SK-N-SH (cell line): ENCODE data around the gene CTXND1. TPM values are rescaled to one million over a fixed set of nuclear protein-coding genes. Genes with fewer than 3 reads are reported as not detected.

Source experiments
- CTCF ChIA-PET: fragments of 300-600, 350-600 bp; formaldehyde crosslinking; extraction: SDS; loops from one replicate; lab custom pipeline; 2021; lab: Yijun Ruan, JAX
- POLR2A ChIA-PET: fragments of 350-600 bp; sonication (Branson Sonifier 250); formaldehyde crosslinking; extraction: SDS; loops from one replicate; lab custom pipeline; 2020; ENCODE audit warnings: antibody characterized with exemption, inconsistent platforms; lab: Yijun Ruan, JAX
- DNase-seq: peaks from one replicate; pipeline ENCODE4 v3.0.0; 2012
- H2AFZ ChIP-seq: fragments of 200-600 bp; sonication (generic); 2 replicates; pipeline ENCODE4 v1.8.1; 2016; ENCODE audit warnings: antibody characterized with exemption, mild to moderate bottlenecking, low read depth
- H3F3A ChIP-seq: fragments of 200-600 bp; sonication (generic); replicated peaks from 2 replicates; pipeline ENCODE3; 2016; ENCODE audit warnings: antibody characterized with exemption, mild to moderate bottlenecking; ENCODE audit not compliant: insufficient read depth
- H3K27ac ChIP-seq, 2 experiments: fragments of 200-500 bp in 1 of 2; fragments of 200-600 bp in 1 of 2; sonication (Bioruptor generic) in 1 of 2; sonication (generic), shearing (Covaris generic) in 1 of 2; 2 replicates each; pipeline versions ENCODE4 v1.5.1 to v1.6.1; 2014 to 2016; ENCODE audit warnings: low read depth in 2 of 2, inconsistent platforms in 1 of 2, low read length in 1 of 2, mild to moderate bottlenecking in 1 of 2, mixed read lengths in 1 of 2
- H3K27me3 ChIP-seq: fragments of 200-600 bp; sonication (generic), shearing (Covaris generic); 2 replicates; pipeline ENCODE4 v1.6.1; 2016; ENCODE audit warnings: mixed run types; ENCODE audit not compliant: insufficient read depth
- H3K36me3 ChIP-seq, 2 experiments: fragments of 200-500 bp in 1 of 2; fragments of 200-600 bp in 1 of 2; sonication (Bioruptor generic) in 1 of 2; sonication (generic) in 1 of 2; replicated peaks in 1 of 2; 2 replicates each; pipeline versions ENCODE3 to v1.5.1; 2014 to 2016; ENCODE audit warnings: low read length in 1 of 2, mild to moderate bottlenecking in 1 of 2; ENCODE audit not compliant: insufficient read depth in 2 of 2, control insufficient read depth in 1 of 2
- H3K4me1 ChIP-seq, 2 experiments: fragments of 200-500 bp in 1 of 2; fragments of 200-600 bp in 1 of 2; sonication (Bioruptor generic) in 1 of 2; sonication (generic), shearing (Covaris generic) in 1 of 2; 2 replicates each; pipeline versions ENCODE4 v1.5.1 to v1.6.1; 2014 to 2016; ENCODE audit warnings: low read depth in 1 of 2, low read length in 1 of 2, mixed run types in 1 of 2; ENCODE audit not compliant: insufficient read depth in 2 of 2, control insufficient read depth in 1 of 2
- H3K4me2 ChIP-seq: fragments of 200-600 bp; sonication (generic), shearing (Covaris generic); 2 replicates; pipeline ENCODE4 v1.6.1; 2017; ENCODE audit warnings: mixed run types
- H3K4me3 ChIP-seq, 2 experiments: fragments of 200-500 bp in 1 of 2; fragments of 200-600 bp in 1 of 2; sonication (Bioruptor generic) in 1 of 2; sonication (generic), shearing (Covaris generic) in 1 of 2; 2 replicates each; pipeline versions ENCODE4 v1.5.1 to v1.8.1; 2014 to 2016; ENCODE audit warnings: low read depth in 2 of 2, inconsistent platforms in 1 of 2, low read length in 1 of 2, mild to moderate bottlenecking in 1 of 2, mixed read lengths in 1 of 2, moderate library complexity in 1 of 2
- H3K79me2 ChIP-seq: fragments of 200-600 bp; sonication (generic); 2 replicates; pipeline ENCODE4 v1.8.1; 2017; ENCODE audit warnings: mild to moderate bottlenecking; ENCODE audit not compliant: insufficient read depth
- H3K9ac ChIP-seq: fragments of 200-600 bp; sonication (generic); 2 replicates; pipeline ENCODE4 v1.6.1; 2017; ENCODE audit warnings: mixed run types
- H3K9me2 ChIP-seq: fragments of 200-600 bp; sonication (generic); 2 replicates; pipeline ENCODE4 v1.6.1; 2017; ENCODE audit warnings: mixed run types
- H3K9me3 ChIP-seq: fragments of 200-600 bp; sonication (generic); 2 replicates; pipeline ENCODE4 v1.6.1; 2017; ENCODE audit warnings: mixed run types, mild to moderate bottlenecking, moderate library complexity
- H4K20me1 ChIP-seq: fragments of 200-600 bp; sonication (generic); 2 replicates; pipeline ENCODE4 v1.6.1; 2017; ENCODE audit warnings: mild to moderate bottlenecking, mixed run types; ENCODE audit not compliant: insufficient read depth
- CTCF ChIP-seq: fragments of 200-600 bp; sonication (generic); IDR thresholded peaks from 2 replicates; pipeline ENCODE4 v1.6.1; 2017; ENCODE audit warnings: antibody characterized with exemption, mild to moderate bottlenecking, moderate library complexity
- FOXJ3 ChIP-seq: sonication (generic); formaldehyde crosslinking; IDR thresholded peaks from 2 replicates; pipeline ENCODE4 v1.5.1; 2020; ENCODE audit warnings: mild to moderate bottlenecking, missing genetic modification reagents
- GABPA ChIP-seq: IDR thresholded peaks from 2 replicates; pipeline ENCODE4 v1.4.0; 2012; ENCODE audit warnings: low read depth, mild to moderate bottlenecking
- GATA2 ChIP-seq: sonication (generic); formaldehyde crosslinking; IDR thresholded peaks from 2 replicates; pipeline ENCODE4 v1.5.0; 2020; ENCODE audit warnings: mild to moderate bottlenecking, missing genetic modification reagents
- MAX ChIP-seq: IDR thresholded peaks from 2 replicates; pipeline ENCODE4 v1.4.0; 2012; ENCODE audit warnings: low read depth
- PBX3 ChIP-seq: IDR thresholded peaks from 2 replicates; pipeline ENCODE4; 2012
- POLR2AphosphoS5 ChIP-seq: IDR thresholded peaks from 2 replicates; pipeline ENCODE4 v1.6.1; 2012; ENCODE audit warnings: low read depth, low read length
- RAD21 ChIP-seq: IDR thresholded peaks from 2 replicates; pipeline ENCODE4 v1.6.1; 2012; ENCODE audit warnings: mild to moderate bottlenecking, low read length
- WGBS: methylation state at CpG from one replicate; pipeline ENCODE4 v1.1.6; 2017; ENCODE audit warnings: low lambda C conversion rate; 5-methylcytosine and 5-hydroxymethylcytosine counted together
- polyA plus RNA-seq, 3 experiments: library from polyadenylated mRNA; depleted of rRNA; stranded (reverse); fragments of >200 nt; gene quantifications; 2 replicates each; pipeline ENCODE4 v1.2.3, GENCODE V29; 2012

The CTXND1 gene
- polyA plus RNA-seq, 1 of the 3 experiments (the other 2 are of a cell fraction) = not detected

GRCh38 chr15:80183886-80184285, 68.1 kb downstream of the CTXND1 start:
- Histone ChIP-seq H3F3A (peaks cover 1% of the 10 kb centered on the region), H2AFZ (no peak overlapping the region), H3K9me3 (no peaks in the 10 kb centered on the region), H3K27me3 (no peaks in the 10 kb centered on the region), H3K4me2 (no peak overlapping the region), H3K4me3 (no peak overlapping the region), H3K36me3 (peaks cover 18 to 56% of the 10 kb centered on the region in 2 experiments), H3K27ac (no peak overlapping the region), H3K9ac (no peak overlapping the region), H3K4me1 (peaks cover 0 to 6% of the 10 kb centered on the region in 2 experiments; a peak in 1 of 4 replicates), H3K79me2 (no peaks in the 10 kb centered on the region), H4K20me1 (no peaks in the 10 kb centered on the region), H3K9me2 (no peaks in the 10 kb centered on the region)
- peak; percentile 35 for DNase-seq
- no peak for TF ChIP-seq GATA2
- peak; percentile 27; the same call in 1 of the 2 replicates for TF ChIP-seq CTCF
- WGBS = 90% methylated on average over 6 of the region's 6 CpGs
- POLR2A ChIA-PET = no interaction called here
- CTCF ChIA-PET = interaction anchor here (1.1 kb wide), 1 partner anchor 9 kb away, joined by 3 read pairs; no protein-coding TSS in a partner anchor

- no peak overlapping the region for H3K27ac ChIP-seq
- H2AFZ ChIP-seq = no peak overlapping the region
- H3K36me3 ChIP-seq = peaks cover 20 to 56% of the 10 kb centered on the region in 2 experiments
- no peak overlapping the region for H3K9ac ChIP-seq
- H3K9me2 ChIP-seq = no peaks in the 10 kb centered on the region
- CTCF ChIA-PET = interaction anchor here (0.6 to 1.1 kb wide), 2 partner anchors 9 to 203 kb away, joined by 3 read pairs; no protein-coding TSS in a partner anchor
- no peak overlapping the region for H3K4me3 ChIP-seq
- 88% methylated on average over 10 of the region's 10 CpGs for WGBS
- POLR2A ChIA-PET = no interaction called here
- no peak for DNase-seq
- no peaks in the 10 kb centered on the region for H4K20me1 ChIP-seq
- no peak overlapping the region for H3K4me2 ChIP-seq
- H3K4me1 ChIP-seq = peaks cover 0 to 6% of the 10 kb centered on the region in 2 experiments; a peak in 1 of 4 replicates
- H3K79me2 ChIP-seq = no peaks in the 10 kb centered on the region
- H3F3A ChIP-seq = peaks cover 7% of the 10 kb centered on the region
- no peaks in the 10 kb centered on the region for H3K9me3 ChIP-seq
- H3K27me3 ChIP-seq = no peaks in the 10 kb centered on the region
- TF ChIP-seq FOXJ3 = no peak
- no peak for TF ChIP-seq PBX3
- no peak for TF ChIP-seq MAX
- TF ChIP-seq POLR2AphosphoS5 = no peak
- no peak for TF ChIP-seq GATA2
- no peak for TF ChIP-seq RAD21
- TF ChIP-seq GABPA = no peak
Observed at GRCh38 chr15:80183306-80183705, 68.7 kb downstream of the CTXND1 start.
